Activated CD8-positive, alpha-beta memory T cell treated with anti-CD3 and anti-CD28 coated beads, Interleukin-2, amount 10 ng/mL, durations not matched to agents 7 days and 5 days (primary cell): ENCODE data around the gene FGA. TPM values are rescaled to one million over a fixed set of nuclear protein-coding genes. Genes with fewer than 3 reads are reported as not detected.

Source experiments
- ATAC-seq: fragments of 150-1000 bp; cut with Tn5 transposase; one replicate; pipeline ENCODE4 v1.10.0; 2021; ENCODE audit warnings: moderate library complexity
- CTCF ChIA-PET: fragments of 350-600 bp; sonication (Branson Sonifier 250); formaldehyde crosslinking; loops from one replicate; lab custom pipeline; 2021; ENCODE audit warnings: antibody characterized with exemption; lab: Charles Lee
- DNase-seq: peaks from one replicate; pipeline ENCODE4 v3.0.0-alpha.2; 2020
- H3K27ac Mint-ChIP-seq: one replicate; pipeline ENCODE4 v1.8.0; 2021; ENCODE audit warnings: mild to moderate bottlenecking, mixed read lengths
- H3K27me3 Mint-ChIP-seq: one replicate; pipeline ENCODE4 v1.8.0; 2021; ENCODE audit warnings: mixed read lengths
- H3K36me3 Mint-ChIP-seq: one replicate; pipeline ENCODE4 v1.8.0; 2021; ENCODE audit warnings: mild to moderate bottlenecking, mixed read lengths
- H3K4me1 Mint-ChIP-seq: one replicate; pipeline ENCODE4 v1.8.0; 2021; ENCODE audit warnings: mixed read lengths
- H3K4me3 Mint-ChIP-seq: one replicate; pipeline ENCODE4 v1.8.0; 2021; ENCODE audit warnings: mild to moderate bottlenecking, moderate library complexity, mixed read lengths
- H3K9me3 Mint-ChIP-seq: one replicate; pipeline ENCODE4 v1.8.0; 2022; ENCODE audit warnings: low read depth, mixed read lengths
- total RNA-seq, 2 experiments: library from RNA; stranded (reverse); gene quantifications; one replicate each; pipeline ENCODE4 v1.2.3, GENCODE V29; 2021

Gene FGA
- total RNA-seq, 2 experiments from 2014 or later, result not detected

GRCh38 chr4:154585369-154586018 is 5.0 kb downstream of the FGA start:
- CTCF ChIA-PET, result interaction anchor here (1.5 kb wide), 1 partner anchor 26 kb away, joined by 3 read pairs; no protein-coding TSS in a partner anchor
- H3K36me3 Mint-ChIP-seq, result no peaks in the 10 kb centered on the region
- ATAC-seq (no peak), DNase-seq (no peak)
- H3K27ac Mint-ChIP-seq, result no peak overlapping the region
- peaks cover 9% of the 10 kb centered on the region for H3K27me3 Mint-ChIP-seq
- H3K9me3 Mint-ChIP-seq, result no peaks in the 10 kb centered on the region
- H3K4me3 Mint-ChIP-seq, result no peak overlapping the region
- H3K4me1 Mint-ChIP-seq, result no peaks in the 10 kb centered on the region

- H3K27me3 Mint-ChIP-seq, result peaks cover 8% of the 10 kb centered on the region
- no peaks in the 10 kb centered on the region for H3K4me1 Mint-ChIP-seq
- ATAC-seq, result no peak
- H3K9me3 Mint-ChIP-seq, result no peaks in the 10 kb centered on the region
- no peak overlapping the region for H3K27ac Mint-ChIP-seq
- CTCF ChIA-PET, result no interaction called here
- no peaks in the 10 kb centered on the region for H3K36me3 Mint-ChIP-seq
- no peak overlapping the region for H3K4me3 Mint-ChIP-seq
- no peak for DNase-seq
These were observed 6.3 kb downstream of the FGA start for GRCh38 chr4:154584259-154584658.

GRCh38 chr4:154583677-154584076 is 6.9 kb downstream of the FGA start:
- no peaks in the 10 kb centered on the region for H3K4me1 Mint-ChIP-seq
- H3K36me3 Mint-ChIP-seq, result no peaks in the 10 kb centered on the region
- no peak for ATAC-seq
- H3K9me3 Mint-ChIP-seq, result no peaks in the 10 kb centered on the region
- no peak for DNase-seq
- H3K4me3 Mint-ChIP-seq, result no peak overlapping the region
- CTCF ChIA-PET, result no interaction called here
- no peak overlapping the region for H3K27ac Mint-ChIP-seq
- H3K27me3 Mint-ChIP-seq, result peaks cover 12% of the 10 kb centered on the region

DNA sequence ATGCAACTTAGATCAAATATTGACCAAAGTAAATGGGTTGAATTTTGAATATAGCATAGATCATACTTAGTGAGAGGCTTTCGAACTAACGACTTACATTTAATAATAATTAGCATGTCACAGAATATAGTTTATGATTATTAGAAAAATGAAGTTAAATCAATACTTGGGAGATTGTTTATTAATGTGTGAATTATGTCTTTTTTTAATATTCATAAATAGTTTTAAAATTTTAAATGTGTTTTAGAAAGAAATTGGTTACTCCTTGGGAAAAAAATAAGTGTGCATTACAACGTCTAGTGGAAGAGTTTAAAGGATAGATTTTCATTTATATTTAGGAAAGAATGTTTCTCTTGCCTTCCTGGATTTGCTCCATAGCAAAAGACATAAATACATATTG is 7.3 kb downstream of the FGA start:
- DNase-seq (no peak), ATAC-seq (no peak)
- Mint-ChIP-seq H3K27ac (no peak overlapping the region), H3K4me1 (no peaks in the 10 kb centered on the region), H3K27me3 (peaks cover 12% of the 10 kb centered on the region), H3K4me3 (no peak overlapping the region), H3K9me3 (no peaks in the 10 kb centered on the region), H3K36me3 (no peaks in the 10 kb centered on the region)
- CTCF ChIA-PET, result no interaction called here

- DNase-seq (no peak), ATAC-seq (no peak)
- Mint-ChIP-seq H3K9me3 (no peaks in the 10 kb centered on the region), H3K27me3 (peaks cover 12% of the 10 kb centered on the region), H3K27ac (no peak overlapping the region), H3K4me3 (no peak overlapping the region), H3K4me1 (no peaks in the 10 kb centered on the region), H3K36me3 (no peaks in the 10 kb centered on the region)
- CTCF ChIA-PET, result no interaction called here
These were observed 7.8 kb downstream of the FGA start for GRCh38 chr4:154582723-154583122.

- H3K27ac Mint-ChIP-seq, result no peak overlapping the region
- no peaks in the 10 kb centered on the region for H3K9me3 Mint-ChIP-seq
- CTCF ChIA-PET, result no interaction called here
- no peaks in the 10 kb centered on the region for H3K36me3 Mint-ChIP-seq
- ATAC-seq (no peak), DNase-seq (no peak)
- no peak overlapping the region for H3K4me3 Mint-ChIP-seq
- no peaks in the 10 kb centered on the region for H3K4me1 Mint-ChIP-seq
- peaks cover 12% of the 10 kb centered on the region for H3K27me3 Mint-ChIP-seq
These were observed 10.6 kb downstream of the FGA start for GRCh38 chr4:154579927-154580326.

DNA sequence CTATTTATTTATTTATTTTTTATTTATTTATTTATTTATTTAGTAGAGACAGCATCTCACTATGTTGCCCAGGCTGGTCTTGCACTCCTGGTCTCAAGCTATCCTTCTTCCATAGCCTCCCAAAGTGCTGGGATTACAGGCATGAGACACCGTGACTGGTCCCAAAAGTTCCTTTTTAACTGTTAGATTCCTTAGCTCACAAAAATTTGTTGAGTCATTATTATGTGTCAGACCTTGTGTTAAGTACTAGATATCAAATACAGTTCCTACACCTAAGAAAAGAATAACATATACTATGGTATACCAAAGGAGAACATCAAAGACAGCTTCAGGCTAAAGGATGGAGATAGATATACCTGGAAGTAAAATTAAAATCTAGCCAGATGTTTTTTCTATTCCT is 11.6 kb downstream of the FGA start:
- Mint-ChIP-seq H3K36me3 (no peaks in the 10 kb centered on the region), H3K4me3 (no peak overlapping the region), H3K9me3 (no peaks in the 10 kb centered on the region), H3K4me1 (no peaks in the 10 kb centered on the region), H3K27me3 (peaks cover 12% of the 10 kb centered on the region), H3K27ac (no peak overlapping the region)
- ATAC-seq (no peak), DNase-seq (no peak)
- CTCF ChIA-PET, result no interaction called here

GRCh38 chr4:154577324-154577723 is 13.2 kb downstream of the FGA start:
- no peak for ATAC-seq
- no peak for DNase-seq
- H3K27ac Mint-ChIP-seq, result no peak overlapping the region
- no peaks in the 10 kb centered on the region for H3K4me1 Mint-ChIP-seq
- CTCF ChIA-PET, result no interaction called here
- no peak overlapping the region for H3K4me3 Mint-ChIP-seq
- H3K36me3 Mint-ChIP-seq, result no peaks in the 10 kb centered on the region
- no peaks in the 10 kb centered on the region for H3K9me3 Mint-ChIP-seq
- peaks cover 12% of the 10 kb centered on the region for H3K27me3 Mint-ChIP-seq

DNA sequence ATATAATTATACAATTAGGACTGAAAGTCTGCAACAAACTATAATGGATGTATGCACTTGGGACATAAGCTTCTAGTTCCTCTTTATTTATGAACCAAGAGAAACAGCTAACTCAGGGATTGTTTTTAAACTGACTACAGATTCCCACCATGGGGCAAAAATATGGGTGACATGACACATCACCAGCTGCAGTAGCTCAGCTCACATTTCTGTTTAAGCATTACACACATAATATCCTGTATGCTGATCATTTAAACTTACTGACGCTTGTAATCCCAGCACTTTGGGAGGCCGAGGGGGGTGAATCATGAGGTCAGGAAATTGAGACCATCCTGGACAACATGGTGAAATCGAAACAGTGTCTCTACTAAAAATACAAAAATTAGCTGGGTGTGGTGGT is 16.2 kb downstream of the FGA start:
- Mint-ChIP-seq H3K4me3 (no peak overlapping the region), H3K27ac (no peak overlapping the region), H3K27me3 (peaks cover 8% of the 10 kb centered on the region), H3K4me1 (no peaks in the 10 kb centered on the region), H3K36me3 (no peaks in the 10 kb centered on the region), H3K9me3 (no peaks in the 10 kb centered on the region)
- CTCF ChIA-PET, result interaction anchor here (1.7 kb wide), 1 partner anchor 16 kb away, joined by 5 read pairs; no protein-coding TSS in a partner anchor
- no peak for ATAC-seq
- no peak for DNase-seq

DNA sequence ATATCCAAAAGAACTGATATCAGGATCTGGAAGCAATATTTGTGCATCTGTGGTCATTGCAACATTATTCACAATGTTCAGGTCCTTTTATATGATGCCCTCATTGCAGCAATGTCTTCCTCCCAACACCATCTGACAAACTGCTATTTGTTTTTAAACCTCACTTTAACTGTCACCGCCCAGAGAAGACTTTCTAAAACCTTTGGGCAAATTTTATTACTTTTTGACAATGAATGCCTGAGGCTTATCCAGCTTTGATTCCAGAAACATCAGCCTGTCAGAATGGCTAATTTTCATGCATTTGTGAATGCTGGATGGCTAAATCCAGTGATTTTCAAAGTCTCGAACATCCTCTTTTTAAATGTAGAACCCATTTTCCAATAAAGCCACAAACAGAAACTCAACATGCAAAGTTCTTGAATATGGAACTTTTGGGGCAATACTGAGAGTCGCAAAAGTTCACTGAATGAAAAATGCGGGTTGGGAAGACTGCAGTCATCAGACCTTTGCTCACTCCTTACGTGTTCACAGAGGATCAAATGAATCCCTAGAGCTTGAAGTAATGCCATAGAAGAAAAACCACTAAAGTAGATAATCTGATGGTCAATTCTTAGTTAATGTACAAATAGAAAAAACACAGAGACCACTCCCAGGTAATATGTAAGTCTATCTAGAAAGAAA is 17.2 kb downstream of the FGA start:
- CTCF ChIA-PET, result interaction anchor here (1.7 kb wide), 1 partner anchor 15 kb away, joined by 5 read pairs; no protein-coding TSS in a partner anchor
- DNase-seq (no peak), ATAC-seq (no peak)
- no peak overlapping the region for H3K4me3 Mint-ChIP-seq
- peaks cover 3% of the 10 kb centered on the region for H3K27me3 Mint-ChIP-seq
- H3K27ac Mint-ChIP-seq, result no peak overlapping the region
- H3K9me3 Mint-ChIP-seq, result no peaks in the 10 kb centered on the region
- H3K36me3 Mint-ChIP-seq, result no peaks in the 10 kb centered on the region
- no peaks in the 10 kb centered on the region for H3K4me1 Mint-ChIP-seq

DNA sequence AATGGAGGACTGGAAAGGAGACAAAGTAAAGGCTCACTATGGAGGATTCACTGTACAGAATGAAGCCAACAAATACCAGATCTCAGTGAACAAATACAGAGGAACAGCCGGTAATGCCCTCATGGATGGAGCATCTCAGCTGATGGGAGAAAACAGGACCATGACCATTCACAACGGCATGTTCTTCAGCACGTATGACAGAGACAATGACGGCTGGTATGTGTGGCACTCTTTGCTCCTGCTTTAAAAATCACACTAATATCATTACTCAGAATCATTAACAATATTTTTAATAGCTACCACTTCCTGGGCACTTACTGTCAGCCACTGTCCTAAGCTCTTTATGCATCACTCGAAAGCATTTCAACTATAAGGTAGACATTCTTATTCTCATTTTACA is 21.0 kb downstream of the FGA start:
- CTCF ChIA-PET, result interaction anchor here (1.0 to 1.4 kb wide), 2 partner anchors 19 to 56 kb away, joined by 3 to 4 read pairs; partner anchors contain the start of gene PLRG1
- no peak for DNase-seq
- Mint-ChIP-seq H3K27me3 (no peaks in the 10 kb centered on the region), H3K27ac (no peak overlapping the region), H3K36me3 (no peaks in the 10 kb centered on the region), H3K9me3 (no peaks in the 10 kb centered on the region), H3K4me3 (no peak overlapping the region), H3K4me1 (no peaks in the 10 kb centered on the region)
- no peak for ATAC-seq

GRCh38 chr4:154569028-154569427 is 21.5 kb downstream of the FGA start:
- H3K4me3 Mint-ChIP-seq, result no peak overlapping the region
- CTCF ChIA-PET, result interaction anchor here (0.7 to 1.4 kb wide), 3 partner anchors 19 to 1037 kb away, joined by 3 to 4 read pairs (median 3); partner anchors contain the start of gene PLRG1
- H3K9me3 Mint-ChIP-seq, result no peaks in the 10 kb centered on the region
- DNase-seq, result no peak
- no peak overlapping the region for H3K27ac Mint-ChIP-seq
- no peaks in the 10 kb centered on the region for H3K4me1 Mint-ChIP-seq
- no peaks in the 10 kb centered on the region for H3K27me3 Mint-ChIP-seq
- no peaks in the 10 kb centered on the region for H3K36me3 Mint-ChIP-seq
- ATAC-seq, result no peak

DNA sequence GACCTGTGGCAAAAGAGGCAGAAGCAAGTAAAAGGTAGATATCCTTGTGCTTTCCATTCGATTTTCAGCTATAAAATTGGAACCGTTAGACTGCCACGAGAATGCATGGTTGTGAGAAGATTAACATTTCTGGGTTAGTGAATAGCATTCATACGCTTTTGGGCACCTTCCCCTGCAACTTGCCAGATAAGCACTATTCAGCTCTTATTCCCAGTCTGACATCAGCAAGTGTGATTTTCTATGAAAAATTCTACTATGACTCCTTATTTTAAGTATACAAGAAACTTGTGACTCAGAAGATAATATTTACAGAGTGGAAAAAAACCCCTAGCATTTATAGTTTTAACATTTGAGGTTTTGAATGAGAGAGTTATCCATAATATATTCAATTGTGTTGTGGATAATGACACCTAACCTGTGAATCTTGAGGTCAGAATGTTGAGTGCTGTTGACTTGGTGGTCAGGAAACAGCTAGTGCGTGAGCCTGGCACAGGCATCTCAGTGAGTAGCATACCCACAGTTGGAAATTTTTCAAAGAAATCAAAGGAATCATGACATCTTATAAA is 23.8 kb downstream of the FGA start:
- ATAC-seq, result no peak
- Mint-ChIP-seq H3K36me3 (no peaks in the 10 kb centered on the region), H3K27ac (no peak overlapping the region), H3K27me3 (peaks cover 2% of the 10 kb centered on the region), H3K4me3 (no peak overlapping the region), H3K4me1 (no peaks in the 10 kb centered on the region), H3K9me3 (no peaks in the 10 kb centered on the region)
- CTCF ChIA-PET, result interaction anchor here (1.1 kb wide), 1 partner anchor 8 kb away, joined by 3 read pairs; no protein-coding TSS in a partner anchor
- DNase-seq, result no peak

DNA sequence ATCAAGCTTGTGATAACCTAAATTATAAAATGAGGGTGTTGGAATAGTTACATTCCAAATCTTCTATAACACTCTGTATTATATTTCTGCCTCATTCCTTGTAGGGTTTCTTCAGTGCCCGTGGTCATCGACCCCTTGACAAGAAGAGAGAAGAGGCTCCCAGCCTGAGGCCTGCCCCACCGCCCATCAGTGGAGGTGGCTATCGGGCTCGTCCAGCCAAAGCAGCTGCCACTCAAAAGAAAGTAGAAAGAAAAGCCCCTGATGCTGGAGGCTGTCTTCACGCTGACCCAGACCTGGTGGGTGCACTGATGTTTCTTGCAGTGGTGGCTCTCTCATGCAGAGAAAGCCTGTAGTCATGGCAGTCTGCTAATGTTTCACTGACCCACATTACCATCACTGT is 24.8 kb downstream of the FGA start:
- H3K9me3 Mint-ChIP-seq, result no peaks in the 10 kb centered on the region
- no peak overlapping the region for H3K4me3 Mint-ChIP-seq
- peaks cover 2% of the 10 kb centered on the region for H3K27me3 Mint-ChIP-seq
- H3K27ac Mint-ChIP-seq, result no peak overlapping the region
- no peak for DNase-seq
- H3K36me3 Mint-ChIP-seq, result no peaks in the 10 kb centered on the region
- H3K4me1 Mint-ChIP-seq, result no peaks in the 10 kb centered on the region
- ATAC-seq, result no peak
- CTCF ChIA-PET, result no interaction called here
